H1 (cell line): ENCODE data around the gene ABHD16B. TPM values are rescaled to one million over a fixed set of nuclear protein-coding genes. Genes with fewer than 3 reads are reported as not detected.

Experiments
- CTCF ChIA-PET: fragments of 300-600 bp; sonication (Branson Sonifier 250); formaldehyde crosslinking; loops from one replicate; lab custom pipeline; 2021; ENCODE audit not compliant: partially characterized antibody; lab: Charles Lee
- POLR2A ChIA-PET: fragments of 300-600 bp; sonication (Branson Sonifier 250); formaldehyde crosslinking; loops from one replicate; lab custom pipeline; 2021; ENCODE audit warnings: inconsistent platforms; ENCODE audit not compliant: partially characterized antibody; lab: Charles Lee
- DNase-seq, 2 experiments: peaks; one replicate each; pipeline versions ENCODE4 v3.0.0 to v3.0.0-alpha.2; 2010 to 2022; ENCODE audit warnings: low spot score in 2 of 2, low read depth in 1 of 2, mixed read lengths in 1 of 2
- FAIRE-seq: peaks from 2 replicates; lab custom pipeline; 2011; peaks lifted over from hg19 to GRCh38; lab: Jason Lieb, UNC
- H2AFZ ChIP-seq: 2 replicates; pipeline ENCODE4 v1.8.1; 2012; ENCODE audit warnings: low read length, inconsistent platforms
- H2AK5ac ChIP-seq: 2 replicates; pipeline ENCODE4 v1.6.1; 2013; ENCODE audit warnings: low read depth, low read length
- H2BK120ac ChIP-seq: replicated peaks from 2 replicates; pipeline ENCODE3; 2013; ENCODE audit warnings: low read depth, low read length, inconsistent platforms
- H2BK12ac ChIP-seq: 2 replicates; pipeline ENCODE4 v1.6.1; 2013; ENCODE audit warnings: low read depth, low read length
- H2BK15ac ChIP-seq: 2 replicates; pipeline ENCODE4 v1.6.1; 2013; ENCODE audit warnings: low read length
- H2BK20ac ChIP-seq: 2 replicates; pipeline ENCODE4 v1.6.1; 2013; ENCODE audit warnings: low read length
- H2BK5ac ChIP-seq: 2 replicates; pipeline ENCODE4 v1.6.1; 2013; ENCODE audit warnings: low read depth, low read length
- H3K14ac ChIP-seq: 2 replicates; pipeline ENCODE4 v1.6.1; 2013; ENCODE audit warnings: inconsistent platforms; ENCODE audit not compliant: insufficient read length
- H3K18ac ChIP-seq: 2 replicates; pipeline ENCODE4 v1.6.1; 2013; ENCODE audit warnings: low read length; ENCODE audit errors: extremely low read depth
- H3K23ac ChIP-seq: 2 replicates; pipeline ENCODE4 v1.6.1; 2013; ENCODE audit warnings: inconsistent platforms; ENCODE audit not compliant: insufficient read length
- H3K23me2 ChIP-seq: 2 replicates; pipeline ENCODE4 v1.6.1; 2013; ENCODE audit warnings: low read depth, low read length
- H3K27ac ChIP-seq: 2 replicates; pipeline ENCODE4 v1.6.1; 2011; ENCODE audit warnings: low read depth, low read length, inconsistent platforms
- H3K27me3 ChIP-seq, 4 experiments: replicated peaks in 1 of 4; 1 replicate in 1 of 4; 2 replicates in 3 of 4; pipeline versions ENCODE4 v1.6.1 to v1.8.1; 2011 to 2013; ENCODE audit warnings: low read length in 3 of 4, mild to moderate bottlenecking in 3 of 4, inconsistent platforms in 2 of 4, mixed read lengths in 2 of 4, moderate library complexity in 1 of 4; ENCODE audit not compliant: control insufficient read depth in 3 of 4, insufficient read depth in 3 of 4; ENCODE audit errors: extremely low read depth in 1 of 4
- H3K36me3 ChIP-seq, 4 experiments: 2 replicates each; pipeline versions ENCODE4 v1.6.1 to v1.8.1; 2011 to 2013; ENCODE audit warnings: mild to moderate bottlenecking in 4 of 4, low read length in 3 of 4, moderate library complexity in 2 of 4, control low read depth in 1 of 4, inconsistent platforms in 1 of 4; ENCODE audit not compliant: insufficient read depth in 4 of 4, control insufficient read depth in 2 of 4
- H3K4ac ChIP-seq: replicated peaks from 2 replicates; pipeline ENCODE3; 2013; ENCODE audit warnings: low read length, low read depth, mixed read lengths, inconsistent platforms; ENCODE audit not compliant: insufficient read length
- H3K4me1 ChIP-seq, 4 experiments: replicated peaks in 1 of 4; 1 replicate in 1 of 4; 2 replicates in 3 of 4; pipeline versions ENCODE4 v1.6.1 to v1.8.1; 2011 to 2013; ENCODE audit warnings: low read length in 3 of 4, inconsistent platforms in 2 of 4, mixed read lengths in 1 of 4; ENCODE audit not compliant: insufficient read depth in 4 of 4, control insufficient read depth in 3 of 4
- H3K4me2 ChIP-seq, 2 experiments: 2 replicates each; pipeline versions ENCODE4 v1.6.1 to v1.8.1; 2011 to 2013; ENCODE audit warnings: low read depth in 2 of 2, low read length in 2 of 2, control low read depth in 1 of 2, inconsistent platforms in 1 of 2, mild to moderate bottlenecking in 1 of 2; ENCODE audit not compliant: insufficient read depth in 1 of 2
- H3K4me3 ChIP-seq, 4 experiments: fragments of 200-600, 300-600 bp in 1 of 4; sonication (generic), shearing (Covaris generic), sonication (Bioruptor Twin) in 1 of 4; 2 replicates each; pipeline versions ENCODE4 v1.5.1 to v1.8.1; 2011 to 2016; ENCODE audit warnings: low read length in 4 of 4, low read depth in 3 of 4, control low read depth in 2 of 4, inconsistent platforms in 2 of 4, mild to moderate bottlenecking in 2 of 4, mixed read lengths in 1 of 4, moderate library complexity in 1 of 4; ENCODE audit not compliant: insufficient read depth in 2 of 4; ENCODE audit errors: extremely low read depth in 1 of 4
- H3K56ac ChIP-seq: replicated peaks from 2 replicates; pipeline ENCODE3; 2013; ENCODE audit warnings: low read depth, mild to moderate bottlenecking, mixed read lengths, low read length, inconsistent platforms; ENCODE audit not compliant: insufficient read length
- H3K79me1 ChIP-seq: 2 replicates; pipeline ENCODE4 v1.6.1; 2013; ENCODE audit warnings: low read depth, low read length, control low read depth
- H3K79me2 ChIP-seq, 2 experiments: 2 replicates each; pipeline versions ENCODE4 v1.6.1 to v1.8.1; 2012 to 2013; ENCODE audit warnings: low read length in 2 of 2, mild to moderate bottlenecking in 2 of 2, inconsistent platforms in 1 of 2; ENCODE audit not compliant: insufficient read depth in 2 of 2, control insufficient read depth in 1 of 2
- H3K9ac ChIP-seq, 4 experiments: replicated peaks in 1 of 4; 1 replicate in 1 of 4; 2 replicates in 3 of 4; pipeline versions ENCODE4 v1.6.1 to v1.8.1; 2011 to 2013; ENCODE audit warnings: low read depth in 3 of 4, low read length in 3 of 4, control low read depth in 2 of 4, mild to moderate bottlenecking in 2 of 4, moderate library complexity in 2 of 4, inconsistent platforms in 1 of 4; ENCODE audit errors: extremely low read depth in 1 of 4
- H3K9me3 ChIP-seq, 2 experiments: 2 replicates each; pipeline versions ENCODE4 v1.6.1 to v1.8.1; 2012 to 2013; ENCODE audit warnings: mild to moderate bottlenecking in 2 of 2, moderate library complexity in 2 of 2, control low read depth in 1 of 2, inconsistent platforms in 1 of 2, low read depth in 1 of 2, low read length in 1 of 2, mixed read lengths in 1 of 2; ENCODE audit not compliant: insufficient read depth in 2 of 2
- H4K20me1 ChIP-seq, 2 experiments: replicated peaks in 1 of 2; 2 replicates each; pipeline versions ENCODE3 to v1.8.1; 2011 to 2013; ENCODE audit warnings: inconsistent platforms in 2 of 2, low read length in 2 of 2, mild to moderate bottlenecking in 1 of 2; ENCODE audit not compliant: insufficient read depth in 2 of 2, control insufficient read depth in 1 of 2
- H4K5ac ChIP-seq: 2 replicates; pipeline ENCODE4 v1.6.1; 2013; ENCODE audit warnings: low read length, low read depth, mixed read lengths, inconsistent platforms; ENCODE audit not compliant: insufficient read length
- H4K8ac ChIP-seq: 2 replicates; pipeline ENCODE4 v1.8.0; 2013; ENCODE audit warnings: mild to moderate bottlenecking, moderate library complexity, low read length, inconsistent platforms; ENCODE audit not compliant: insufficient read depth; ENCODE audit errors: extremely low read depth
- H4K91ac ChIP-seq: replicated peaks from 2 replicates; pipeline ENCODE3; 2013; ENCODE audit warnings: low read length, mixed read lengths, inconsistent platforms; ENCODE audit not compliant: insufficient read length
- BRCA1 ChIP-seq: IDR thresholded peaks from 2 replicates; pipeline ENCODE4 v1.6.1; 2012; ENCODE audit warnings: low read depth, low read length, improper control_type of control experiment
- CHD1 ChIP-seq: IDR thresholded peaks from 2 replicates; pipeline ENCODE4 v1.6.1; 2012; ENCODE audit warnings: low read depth, low read length, improper control_type of control experiment
- CHD2 ChIP-seq: IDR thresholded peaks from 2 replicates; pipeline ENCODE4 v1.6.1; 2012; ENCODE audit warnings: low read length, improper control_type of control experiment
- JUND ChIP-seq: IDR thresholded peaks from 2 replicates; pipeline ENCODE4 v1.6.1; 2011; ENCODE audit warnings: mild to moderate bottlenecking, improper control_type of control experiment, low read length
- MAFK ChIP-seq: IDR thresholded peaks from 2 replicates; pipeline ENCODE4 v1.6.1; 2012; ENCODE audit warnings: low read depth, mild to moderate bottlenecking, improper control_type of control experiment, low read length
- MAX ChIP-seq: IDR thresholded peaks from 2 replicates; pipeline ENCODE4 v1.6.1; 2012; ENCODE audit warnings: inconsistent platforms
- POLR2AphosphoS5 ChIP-seq: IDR thresholded peaks from 2 replicates; pipeline ENCODE4 v1.6.1; 2011; ENCODE audit warnings: low read depth, low read length
- POU5F1 ChIP-seq: IDR thresholded peaks from 2 replicates; pipeline ENCODE4 v1.6.1; 2011; ENCODE audit warnings: low read depth, mild to moderate bottlenecking, low read length, moderate library complexity
- RAD21 ChIP-seq, 2 experiments: IDR thresholded peaks in 1 of 2; conservative IDR thresholded peaks in 1 of 2; 2 replicates each; pipeline ENCODE4 v1.6.1; 2011; ENCODE audit warnings: low read depth in 2 of 2, low read length in 2 of 2, improper control_type of control experiment in 1 of 2, inconsistent platforms in 1 of 2, mild to moderate bottlenecking in 1 of 2, moderate library complexity in 1 of 2
- RFX5 ChIP-seq: IDR thresholded peaks from 2 replicates; pipeline ENCODE4 v1.6.1; 2011; ENCODE audit warnings: low read depth, low read length, improper control_type of control experiment, borderline replicate concordance
- RXRA ChIP-seq: IDR thresholded peaks from 2 replicates; pipeline ENCODE4 v1.6.1; 2011; ENCODE audit warnings: low read depth, mild to moderate bottlenecking, low read length, moderate library complexity; ENCODE audit not compliant: insufficient read depth
- TBP ChIP-seq: IDR thresholded peaks from 2 replicates; pipeline ENCODE4 v1.6.1; 2011; ENCODE audit warnings: low read depth, low read length, improper control_type of control experiment
- WGBS, 2 experiments: shearing (Covaris generic) in 1 of 2; methylation state at CpG; one replicate each; pipeline versions ENCODE4 v1.1.6 to v1.1.7; 2013 to 2015; ENCODE audit warnings: low lambda C conversion rate in 2 of 2, mixed read lengths in 2 of 2, inconsistent platforms in 1 of 2, low coverage in 1 of 2, missing lambda C conversion rate in 1 of 2; ENCODE audit not compliant: insufficient replicate concordance in 2 of 2, insufficient coverage in 1 of 2, insufficient read length in 1 of 2; ENCODE audit errors: extremely low coverage in 1 of 2, missing lambda C conversion rate in 1 of 2; 5-methylcytosine and 5-hydroxymethylcytosine counted together
- polyA plus RNA-seq, 7 experiments: library from polyadenylated mRNA; depleted of rRNA in 3 of 7; stranded (reverse) in 5 of 7; unstranded in 2 of 7; fragments of >200 nt in 5 of 7; fragments of 200-250 nt in 2 of 7; gene quantifications; 1 replicate in 5 of 7; 2 replicates in 1 of 7; 4 replicates in 1 of 7; pipeline versions ENCODE4 v1.2.1 to v1.2.3, GENCODE V29; 2011 to 2013; ENCODE audit warnings: missing spikeins in 2 of 7, mixed read lengths in 2 of 7
- total RNA-seq: library from RNA; stranded (reverse); fragmentation: NEBNext Ultra II Directional; extraction: Animal tissue kit (Norgen Biotek cat#: 25700); gene quantifications from 2 replicates; pipeline ENCODE4 v1.2.1, GENCODE V29; 2021

ABHD16B gene
- total and polyA plus RNA-seq, 2 of the 8 experiments (the other 6 are each of a cell fraction or from before 2014, with no cell fraction given): not detected

GRCh38 chr20:63815615-63816253 lies 45.6 kb upstream of the ABHD16B start:
- Histone ChIP-seq H2BK15ac (no peak overlapping the region), H3K14ac (no peak overlapping the region), H3K56ac (no peak overlapping the region), H3K9ac (no peak overlapping the region), H3K18ac (no peak overlapping the region), H3K23me2 (no peaks in the 10 kb centered on the region), H3K4ac (no peak overlapping the region), H3K9me3 (no peaks in the 10 kb centered on the region; a peak in 1 of 4 replicates), H3K79me2 (peaks cover 0 to 39% of the 10 kb centered on the region in 2 experiments; a peak in 3 of 4 replicates), H4K91ac (no peak overlapping the region), H4K20me1 (peaks cover 0 to 19% of the 10 kb centered on the region in 2 experiments), H3K4me2 (no peak overlapping the region), H3K4me3 (no peak overlapping the region), H4K8ac (no peak overlapping the region), H3K36me3 (no peaks in the 10 kb centered on the region), H3K23ac (no peak overlapping the region), H3K79me1 (peaks cover 28% of the 10 kb centered on the region), H2BK120ac (no peak overlapping the region), H2AFZ (no peak overlapping the region), H2BK12ac (no peak overlapping the region), H3K27ac (no peak overlapping the region), H2BK20ac (no peak overlapping the region), H3K27me3 (no peaks in the 10 kb centered on the region), H3K4me1 (peaks cover 0 to 4% (median 1%) of the 10 kb centered on the region in 4 experiments; a peak in 4 of 7 replicates), H2BK5ac (peak overlapping the region; percentile 35; the same call in 1 of the 2 replicates), H2AK5ac (no peak overlapping the region), H4K5ac (no peak overlapping the region)
- DNase-seq (no peak), FAIRE-seq (no peak)
- POLR2A ChIA-PET: no interaction called here
- CTCF ChIA-PET: interaction anchor here (1.4 kb wide), 1 partner anchor 17 kb away, joined by 4 read pairs; no protein-coding TSS in a partner anchor
- WGBS, 2 experiments: 94% methylated on average over 11 of the region's 14 CpGs; no CpG with 5 or more reads in 1 of the 2 experiments
- TF ChIP-seq POU5F1 (no peak), CHD2 (no peak), POLR2AphosphoS5 (no peak), BRCA1 (no peak), RXRA (no peak), JUND (no peak), MAX (no peak), RFX5 (no peak), RAD21 (IDR thresholded peaks at IDR 0.05 in 1 of 2, conservative IDR thresholded peaks at IDR 0.05 in 1 of 2; ENCODE audit: low read depth in 2 of 2, low read length in 2 of 2) (no peak), CHD1 (no peak), TBP (no peak), MAFK (no peak)
